Aorta (tissue), 5 donors: ENCODE measurements around the gene SIAH1. TPM values are rescaled to one million over a fixed set of nuclear protein-coding genes. Genes with fewer than 3 reads are reported as not detected.

Experiments
- ATAC-seq: fragments of 200-7000 bp; cut with Tn5 transposase; one replicate; pipeline ENCODE4 v1.9.1; 2022; ENCODE audit warnings: moderate library complexity; ENCODE audit not compliant: low FRiP score
- DNase-seq, 2 donors: peaks; one replicate each; pipeline ENCODE4 v3.0.0-alpha.2; 2020
- H3K27ac ChIP-seq, 2 donors: one replicate each; pipeline ENCODE4 v1.5.1; 2013; ENCODE audit warnings: low read length in 2 of 2, mild to moderate bottlenecking in 2 of 2, moderate library complexity in 2 of 2, control low read depth in 1 of 2, inconsistent platforms in 1 of 2, low read depth in 1 of 2
- H3K27me3 ChIP-seq, 2 donors: one replicate each; pipeline ENCODE4 v1.6.1; 2013; ENCODE audit warnings: control low read depth in 1 of 2, low read length in 1 of 2, mild to moderate bottlenecking in 1 of 2, moderate library complexity in 1 of 2; ENCODE audit not compliant: insufficient read depth in 2 of 2, control insufficient read depth in 1 of 2
- H3K36me3 ChIP-seq, 2 donors: one replicate each; pipeline ENCODE4 v1.6.1; 2013; ENCODE audit warnings: control low read depth in 1 of 2, low read length in 1 of 2, mild to moderate bottlenecking in 1 of 2; ENCODE audit not compliant: insufficient read depth in 2 of 2, control insufficient read depth in 1 of 2
- H3K4me1 ChIP-seq, 2 donors: one replicate each; pipeline ENCODE4 v1.6.1; 2013; ENCODE audit warnings: low read length in 2 of 2, control low read depth in 1 of 2, mild to moderate bottlenecking in 1 of 2, moderate library complexity in 1 of 2; ENCODE audit not compliant: insufficient read depth in 2 of 2, control insufficient read depth in 1 of 2
- H3K4me3 ChIP-seq, 2 donors: one replicate each; pipeline ENCODE4 v1.5.1; 2013; ENCODE audit warnings: low read length in 2 of 2, control low read depth in 1 of 2, mild to moderate bottlenecking in 1 of 2
- H3K9me3 ChIP-seq: one replicate; pipeline ENCODE4 v1.6.1; 2013; ENCODE audit warnings: mild to moderate bottlenecking, low read length; ENCODE audit not compliant: control insufficient read depth
- WGBS, 2 donors: extraction: QIAGEN DNeasy Blood & Tissue Kit; methylation state at CpG; one replicate each; pipeline ENCODE4 v1.1.7; 2013; 5-methylcytosine and 5-hydroxymethylcytosine counted together
- intact Hi-C, 2 donors: fragments of 100-400 bp; cut with DNase I; formaldehyde crosslinking; loops; one replicate each; pipeline versions ENCODE4 v1.14.2 to v1.15.0; 2022
- polyA plus RNA-seq, 2 donors: library from polyadenylated mRNA; stranded (reverse); fragments of 200-250 nt; gene quantifications; one replicate each; pipeline ENCODE4 v1.2.3, GENCODE V29; 2013
- total RNA-seq, 2 donors: library from RNA; stranded (reverse); fragmentation: NEBNext Ultra II Directional; extraction: Animal tissue kit (Norgen Biotek cat#: 25700); gene quantifications; one replicate each; pipeline ENCODE4 v1.2.1, GENCODE V29; 2021
- donor health status: healthy with polysubstance abuse.
- donor health status: Bipolar disorder and iron deficiency.
- donor health status: DM: no; HTN: no; CAD: no.
- donor health status: DM: no; HTN: no; CAD: no.
- donor health status: DM: yes; HTN: yes; CAD: no.

SIAH1 gene
- total and polyA plus RNA-seq, 4 donors = 12.7 to 24.3 (median 19.6) TPM

GRCh38 chr16:48353565-48354163, 31.5 kb downstream of the SIAH1 start:
- peak; percentile 87 for ATAC-seq
- H3K4me3 ChIP-seq = no peak overlapping the region
- intact Hi-C loops = loop anchor here (2.0 to 5.0 kb wide), 2 partner anchors 189 to 269 kb away; no protein-coding TSS in a partner anchor
- peaks cover 0 to 2% of the 10 kb centered on the region in 2 donors for H3K4me1 ChIP-seq
- no peaks in the 10 kb centered on the region for H3K27me3 ChIP-seq
- DNase-seq = peak in 1 of 2 donors; percentile 60
- H3K9me3 ChIP-seq = no peaks in the 10 kb centered on the region
- 30 to 31% methylated on average over 7 of the region's 7 CpGs for WGBS, 2 donors
- no peak overlapping the region for H3K27ac ChIP-seq
- H3K36me3 ChIP-seq = peaks cover 0 to 6% of the 10 kb centered on the region in 2 donors

GRCh38 chr16:48352648-48353390, 32.4 kb downstream of the SIAH1 start:
- Histone ChIP-seq H3K4me3 (no peak overlapping the region), H3K27me3 (no peaks in the 10 kb centered on the region), H3K9me3 (no peaks in the 10 kb centered on the region), H3K36me3 (peaks cover 0 to 3% of the 10 kb centered on the region in 2 donors), H3K27ac (no peak overlapping the region), H3K4me1 (peaks cover 0 to 2% of the 10 kb centered on the region in 2 donors)
- no peak for DNase-seq
- ATAC-seq = no peak
- intact Hi-C loops = loop anchor here (5.0 kb wide), 1 partner anchor 189 kb away; no protein-coding TSS in a partner anchor
- WGBS, 2 donors = 78 to 81% methylated on average over 7 of the region's 7 CpGs

GRCh38 chr16:48350736-48351135, 34.5 kb downstream of the SIAH1 start:
- H3K36me3 ChIP-seq = peaks cover 0 to 3% of the 10 kb centered on the region in 2 donors
- DNase-seq (no peak), ATAC-seq (no peak)
- no peaks in the 10 kb centered on the region for H3K27me3 ChIP-seq
- H3K4me3 ChIP-seq = no peak overlapping the region
- intact Hi-C loops = loop anchor here (5.0 kb wide), 1 partner anchor 192 kb away; no protein-coding TSS in a partner anchor
- no peaks in the 10 kb centered on the region for H3K9me3 ChIP-seq
- no peak overlapping the region for H3K27ac ChIP-seq
- H3K4me1 ChIP-seq = peaks cover 0 to 2% of the 10 kb centered on the region in 2 donors
- WGBS, 2 donors = 58 to 61% methylated on average over 3 of the region's 3 CpGs

GRCh38 chr16:48347980-48348379, 37.2 kb downstream of the SIAH1 start:
- no peaks in the 10 kb centered on the region for H3K27me3 ChIP-seq
- intact Hi-C loops = no loop called here
- no peak overlapping the region for H3K27ac ChIP-seq
- 94 to 95% methylated on average over 4 of the region's 4 CpGs for WGBS, 2 donors
- no peak for DNase-seq
- H3K4me1 ChIP-seq = no peaks in the 10 kb centered on the region
- H3K36me3 ChIP-seq = peaks cover 0 to 4% of the 10 kb centered on the region in 2 donors
- H3K9me3 ChIP-seq = no peaks in the 10 kb centered on the region
- no peak for ATAC-seq
- no peak overlapping the region for H3K4me3 ChIP-seq

GRCh38 chr16:48347191-48347865, 37.9 kb downstream of the SIAH1 start:
- peaks cover 0 to 7% of the 10 kb centered on the region in 2 donors for H3K36me3 ChIP-seq
- 90 to 91% methylated on average over 20 of the region's 20 CpGs for WGBS, 2 donors
- no peaks in the 10 kb centered on the region for H3K9me3 ChIP-seq
- H3K4me1 ChIP-seq = no peaks in the 10 kb centered on the region
- no peak overlapping the region for H3K4me3 ChIP-seq
- intact Hi-C loops = no loop called here
- ATAC-seq (no peak), DNase-seq (no peak)
- H3K27me3 ChIP-seq = no peaks in the 10 kb centered on the region
- H3K27ac ChIP-seq = no peak overlapping the region

GRCh38 chr16:48342591-48342990, 42.6 kb downstream of the SIAH1 start:
- Histone ChIP-seq H3K36me3 (peaks cover 0 to 8% of the 10 kb centered on the region in 2 donors), H3K4me1 (no peaks in the 10 kb centered on the region), H3K4me3 (no peak overlapping the region), H3K27ac (no peak overlapping the region), H3K9me3 (no peaks in the 10 kb centered on the region), H3K27me3 (no peaks in the 10 kb centered on the region)
- intact Hi-C loops = no loop called here
- no peak for ATAC-seq
- WGBS, 2 donors = 99 to 100% methylated on average over 2 of the region's 2 CpGs
- DNase-seq = no peak

GRCh38 chr16:48340054-48340453, 45.2 kb downstream of the SIAH1 start:
- peaks cover 0 to 8% of the 10 kb centered on the region in 2 donors for H3K36me3 ChIP-seq
- no peak overlapping the region for H3K27ac ChIP-seq
- ATAC-seq (no peak), DNase-seq (no peak)
- H3K9me3 ChIP-seq = no peaks in the 10 kb centered on the region
- no peaks in the 10 kb centered on the region for H3K4me1 ChIP-seq
- 54 to 77% methylated on average over 1 of the region's 1 CpG for WGBS, 2 donors
- H3K27me3 ChIP-seq = no peaks in the 10 kb centered on the region
- intact Hi-C loops = no loop called here
- H3K4me3 ChIP-seq = no peak overlapping the region

GRCh38 chr16:48335961-48336360, 49.3 kb downstream of the SIAH1 start:
- WGBS, 2 donors = 57 to 70% methylated on average over 3 of the region's 3 CpGs
- Histone ChIP-seq H3K36me3 (peaks cover 0 to 3% of the 10 kb centered on the region in 2 donors), H3K9me3 (no peaks in the 10 kb centered on the region), H3K4me3 (no peak overlapping the region), H3K27me3 (no peaks in the 10 kb centered on the region), H3K27ac (no peak overlapping the region), H3K4me1 (no peaks in the 10 kb centered on the region)
- ATAC-seq (no peak), DNase-seq (no peak)
- intact Hi-C loops = no loop called here
